OCI-LY3 (cell line): ENCODE measurements around the gene LRGUK.

ENCODE experiments used
- H2AFZ ChIP-seq: fragments of 200-600, 300-600 bp; shearing (Covaris generic); 2 replicates; pipeline ENCODE4 v1.6.0; 2014; ENCODE audit warnings: antibody characterized with exemption, low read depth, low read length
- H3K27ac ChIP-seq: fragments of 200-600, 300-600 bp; sonication (generic); 2 replicates; pipeline ENCODE4 v1.5.1; 2014; ENCODE audit warnings: mild to moderate bottlenecking, low read length, moderate library complexity, mixed read lengths
- H3K27me3 ChIP-seq: fragments of 200-600, 300-600 bp; sonication (generic); 2 replicates; pipeline ENCODE4 v1.6.1; 2014; ENCODE audit warnings: low read depth, low read length, mixed read lengths
- H3K36me3 ChIP-seq: fragments of 200-600, 300-600 bp; sonication (generic); replicated peaks from 2 replicates; pipeline ENCODE3; 2014; ENCODE audit warnings: low read depth, low read length, mixed read lengths
- H3K4me1 ChIP-seq: fragments of 300-600, 200-600 bp; sonication (generic); 2 replicates; pipeline ENCODE4 v1.6.1; 2014; ENCODE audit warnings: low read length, mixed read lengths
- H3K4me2 ChIP-seq: fragments of 200-600, 300-600 bp; sonication (generic); 2 replicates; pipeline ENCODE4 v1.6.1; 2014; ENCODE audit warnings: low read length, mixed read lengths
- H3K4me3 ChIP-seq: fragments of 300-600, 200-600 bp; sonication (generic); 2 replicates; pipeline ENCODE4 v1.5.1; 2014; ENCODE audit warnings: antibody characterized with exemption, mild to moderate bottlenecking, low read length, moderate library complexity
- H3K79me2 ChIP-seq: fragments of 300-600, 200-600 bp; shearing (Covaris generic); 2 replicates; pipeline ENCODE4 v1.6.1; 2014; ENCODE audit warnings: mild to moderate bottlenecking, low read length, mixed read lengths
- H3K9ac ChIP-seq: fragments of 300-600, 200-600 bp; shearing (Covaris generic); 2 replicates; pipeline ENCODE4 v1.6.0; 2014; ENCODE audit warnings: mild to moderate bottlenecking, low read length, moderate library complexity
- H3K9me3 ChIP-seq: fragments of 200-600, 300-600 bp; shearing (Covaris generic); 2 replicates; pipeline ENCODE4 v1.6.1; 2014; ENCODE audit warnings: low read length, mixed read lengths; ENCODE audit not compliant: insufficient read depth
- H4K20me1 ChIP-seq: fragments of 200-600, 300-600 bp; sonication (generic); 2 replicates; pipeline ENCODE4 v1.6.1; 2016; ENCODE audit warnings: low read length, mixed read lengths; ENCODE audit not compliant: insufficient read depth
- CTCF ChIP-seq: fragments of 200-600, 300-600 bp; sonication (generic); IDR thresholded peaks from 2 replicates; pipeline ENCODE4 v1.5.1; 2014; ENCODE audit warnings: antibody characterized with exemption, low read length, low read depth
- EZH2phosphoT487 ChIP-seq: fragments of 200-600 bp; shearing (Covaris generic); IDR thresholded peaks from 2 replicates; pipeline ENCODE4 v1.6.1; 2018; ENCODE audit warnings: antibody characterized with exemption, mixed run types, low read depth

The LRGUK gene

GRCh38 chr7:134104166-134104565 lies 23.0 kb upstream of the LRGUK start:
- Histone ChIP-seq H3K27me3 (no peaks in the 10 kb centered on the region), H3K4me2 (no peak overlapping the region), H4K20me1 (no peaks in the 10 kb centered on the region), H3K4me1 (no peaks in the 10 kb centered on the region), H2AFZ (no peak overlapping the region), H3K9ac (no peak overlapping the region), H3K36me3 (no peaks in the 10 kb centered on the region), H3K4me3 (no peak overlapping the region), H3K9me3 (no peaks in the 10 kb centered on the region), H3K27ac (no peak overlapping the region), H3K79me2 (no peaks in the 10 kb centered on the region)
- no peak for TF ChIP-seq CTCF
- no peak for TF ChIP-seq EZH2phosphoT487

DNA sequence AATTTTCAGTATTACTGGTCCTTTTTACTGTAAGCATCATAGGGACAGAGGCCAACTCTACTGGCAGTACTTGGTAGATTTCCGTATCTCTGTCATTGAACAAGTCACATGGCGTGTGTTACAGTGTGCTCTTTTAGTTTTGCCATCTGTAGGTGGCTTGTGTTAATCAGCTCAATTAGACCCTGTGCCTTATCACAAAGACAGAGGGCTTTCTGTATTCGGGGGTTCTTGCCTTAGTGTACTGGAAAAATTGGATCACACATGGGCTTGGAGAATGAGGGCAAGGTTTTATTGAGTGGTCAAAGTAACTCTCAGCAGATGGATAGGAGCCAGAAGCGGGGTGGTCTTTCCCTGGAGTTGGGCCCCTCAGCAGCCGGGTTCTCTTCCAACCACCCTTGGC lies 21.3 kb upstream of the LRGUK start:
- Histone ChIP-seq H3K27me3 (no peaks in the 10 kb centered on the region), H2AFZ (no peak overlapping the region), H3K4me2 (no peak overlapping the region), H3K27ac (no peak overlapping the region), H4K20me1 (no peaks in the 10 kb centered on the region), H3K9me3 (no peaks in the 10 kb centered on the region), H3K4me1 (no peaks in the 10 kb centered on the region), H3K79me2 (no peaks in the 10 kb centered on the region), H3K4me3 (no peak overlapping the region), H3K9ac (no peak overlapping the region), H3K36me3 (no peaks in the 10 kb centered on the region)
- TF ChIP-seq EZH2phosphoT487 (no peak), CTCF (no peak)

- H3K27ac ChIP-seq, result no peak overlapping the region
- no peak overlapping the region for H3K4me2 ChIP-seq
- TF ChIP-seq EZH2phosphoT487 (no peak), CTCF (no peak)
- H4K20me1 ChIP-seq, result no peaks in the 10 kb centered on the region
- H3K9ac ChIP-seq, result no peak overlapping the region
- H3K9me3 ChIP-seq, result no peaks in the 10 kb centered on the region
- H3K36me3 ChIP-seq, result no peaks in the 10 kb centered on the region
- H2AFZ ChIP-seq, result no peak overlapping the region
- H3K4me3 ChIP-seq, result no peak overlapping the region
- no peaks in the 10 kb centered on the region for H3K27me3 ChIP-seq
- no peaks in the 10 kb centered on the region for H3K4me1 ChIP-seq
- H3K79me2 ChIP-seq, result no peaks in the 10 kb centered on the region
These were observed 18.3 kb upstream of the LRGUK start for GRCh38 chr7:134108802-134109201.

GRCh38 chr7:134113655-134114054 lies 13.5 kb upstream of the LRGUK start:
- H2AFZ ChIP-seq, result no peak overlapping the region
- H3K4me2 ChIP-seq, result no peak overlapping the region
- H3K27ac ChIP-seq, result no peak overlapping the region
- no peak overlapping the region for H3K9ac ChIP-seq
- no peaks in the 10 kb centered on the region for H3K4me1 ChIP-seq
- H3K79me2 ChIP-seq, result no peaks in the 10 kb centered on the region
- no peaks in the 10 kb centered on the region for H4K20me1 ChIP-seq
- no peaks in the 10 kb centered on the region for H3K27me3 ChIP-seq
- no peak overlapping the region for H3K4me3 ChIP-seq
- H3K9me3 ChIP-seq, result no peaks in the 10 kb centered on the region
- TF ChIP-seq CTCF, result no peak
- TF ChIP-seq EZH2phosphoT487, result no peak
- no peaks in the 10 kb centered on the region for H3K36me3 ChIP-seq
